Measurements from ENCODE around the gene KAZN.

The KAZN gene

GRCh38 chr1:15117671-15118325 lies 519.3 kb downstream of the KAZN start:
- no peak for DNase-seq (ENCODE audit: low read depth)
- no peak for TF ChIP-seq CTCF (IDR thresholded peaks at IDR 0.05; ENCODE audit: low read length, missing control alignments)
- H3K4me3 ChIP-seq (replicated peaks; ENCODE audit: low read depth, low read length), result no peak overlapping the region

GRCh38 chr1:15118579-15118978 lies 520.1 kb downstream of the KAZN start:
- no peak overlapping the region for H3K4me3 ChIP-seq (replicated peaks; ENCODE audit: low read depth, low read length)
- TF ChIP-seq CTCF (IDR thresholded peaks at IDR 0.05; ENCODE audit: low read length, missing control alignments), result no peak
- no peak for DNase-seq (ENCODE audit: low read depth)

GRCh38 chr1:15120251-15120945 lies 521.9 kb downstream of the KAZN start:
- no peak for TF ChIP-seq CTCF (IDR thresholded peaks at IDR 0.05; ENCODE audit: low read length, missing control alignments)
- no peak overlapping the region for H3K4me3 ChIP-seq (replicated peaks; ENCODE audit: low read depth, low read length)
- no peak for DNase-seq (ENCODE audit: low read depth)

- no peak for DNase-seq (ENCODE audit: low read depth)
- no peak overlapping the region for H3K4me3 ChIP-seq (replicated peaks; ENCODE audit: low read depth, low read length)
- no peak for TF ChIP-seq CTCF (IDR thresholded peaks at IDR 0.05; ENCODE audit: low read length, missing control alignments)
Measured at GRCh38 chr1:15122331-15122730, 523.8 kb downstream of the KAZN start.

DNA sequence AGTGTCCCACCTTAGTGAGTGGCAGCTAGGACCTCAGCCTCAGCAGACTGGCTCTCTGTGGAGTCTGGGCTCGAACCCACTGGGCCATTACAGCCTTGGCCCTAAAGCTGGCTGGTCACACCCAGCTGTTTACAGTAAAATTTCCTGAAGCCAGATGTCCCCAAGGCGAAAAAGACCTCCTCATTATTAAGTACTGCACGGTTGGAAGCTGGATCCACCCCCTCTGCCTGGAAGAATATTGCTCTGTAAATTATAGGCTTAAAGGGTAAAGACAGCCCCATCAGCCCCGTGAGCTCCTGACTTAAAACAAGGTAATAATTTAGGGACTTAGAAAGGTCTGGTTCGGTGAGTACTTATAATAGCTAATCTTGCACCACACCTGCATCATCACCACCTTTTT lies 524.8 kb downstream of the KAZN start:
- TF ChIP-seq CTCF (IDR thresholded peaks at IDR 0.05; ENCODE audit: low read length, missing control alignments), result no peak
- H3K4me3 ChIP-seq (replicated peaks; ENCODE audit: low read depth, low read length), result no peak overlapping the region
- DNase-seq (ENCODE audit: low read depth), result no peak

DNA sequence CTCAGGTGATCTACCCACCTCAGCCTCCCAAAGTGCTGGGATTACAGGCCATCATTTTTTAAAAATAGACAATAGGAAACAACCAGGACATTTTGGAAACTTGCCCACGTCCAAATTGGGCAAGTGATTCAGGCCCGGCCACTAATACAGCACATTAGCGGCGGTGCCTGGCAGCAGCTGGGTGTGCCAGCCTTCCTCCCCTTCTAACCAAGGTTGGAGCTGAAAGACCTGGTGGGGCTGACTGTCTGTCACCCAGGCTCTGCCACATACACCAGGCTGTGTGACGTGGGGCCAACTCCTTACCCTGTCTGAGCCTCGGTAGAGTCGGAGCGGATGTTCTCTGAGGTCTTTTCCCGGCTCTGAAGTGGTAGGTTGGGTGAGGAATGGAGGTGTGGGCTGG lies 525.4 kb downstream of the KAZN start:
- DNase-seq (ENCODE audit: low read depth), result no peak
- no peak for TF ChIP-seq CTCF (IDR thresholded peaks at IDR 0.05; ENCODE audit: low read length, missing control alignments)
- H3K4me3 ChIP-seq (replicated peaks; ENCODE audit: low read depth, low read length), result no peak overlapping the region

All from fibroblast of pulmonary artery (primary cell).